ENCODE data around the gene TMEM185B.

The TMEM185B gene

GRCh38 chr2:120231974-120232635, 8.9 kb upstream of the TMEM185B start:
- DNase-seq (ENCODE audit: low read depth), result peak; percentile 59

- DNase-seq (ENCODE audit: low read depth), result no peak
These were observed 8.4 kb upstream of the TMEM185B start for GRCh38 chr2:120231564-120231973.

GRCh38 chr2:120230515-120231471, 7.6 kb upstream of the TMEM185B start:
- no peak for DNase-seq (ENCODE audit: low read depth)

- DNase-seq (ENCODE audit: low read depth), result no peak
These were observed 6.1 kb upstream of the TMEM185B start for GRCh38 chr2:120229341-120229740.

GRCh38 chr2:120228503-120228902, 5.3 kb upstream of the TMEM185B start:
- DNase-seq (ENCODE audit: low read depth), result no peak

GRCh38 chr2:120227111-120227991, 4.2 kb upstream of the TMEM185B start:
- DNase-seq (ENCODE audit: low read depth), result no peak

GRCh38 chr2:120226316-120226715, 3.1 kb upstream of the TMEM185B start:
- DNase-seq (ENCODE audit: low read depth), result no peak

GRCh38 chr2:120225549-120226065, 2.4 kb upstream of the TMEM185B start:
- DNase-seq (ENCODE audit: low read depth), result no peak

GRCh38 chr2:120224735-120225548, 1.7 kb upstream of the TMEM185B start:
- no peak for DNase-seq (ENCODE audit: low read depth)

GRCh38 chr2:120224256-120224655, 1.1 kb upstream of the TMEM185B start:
- no peak for DNase-seq (ENCODE audit: low read depth)

GRCh38 chr2:120222186-120223033, 790 bp downstream of the TMEM185B start:
- no peak for DNase-seq (ENCODE audit: low read depth)

- no peak for DNase-seq (ENCODE audit: low read depth)
These were observed 1.6 kb downstream of the TMEM185B start for GRCh38 chr2:120221616-120222015.

GRCh38 chr2:120220756-120221155, 2.4 kb downstream of the TMEM185B start:
- no peak for DNase-seq (ENCODE audit: low read depth)

GRCh38 chr2:120219766-120220165, 3.4 kb downstream of the TMEM185B start:
- DNase-seq (ENCODE audit: low read depth), result no peak

GRCh38 chr2:120219291-120219690, 3.9 kb downstream of the TMEM185B start:
- DNase-seq (ENCODE audit: low read depth), result no peak

GRCh38 chr2:120218181-120218580, 5.0 kb downstream of the TMEM185B start:
- DNase-seq (ENCODE audit: low read depth), result no peak

- no peak for DNase-seq (ENCODE audit: low read depth)
These were observed 12.9 kb downstream of the TMEM185B start for GRCh38 chr2:120210270-120210693.

GRCh38 chr2:120209427-120210269, 13.6 kb downstream of the TMEM185B start:
- DNase-seq (ENCODE audit: low read depth), result no peak

Data from iris pigment epithelial cell (primary cell).